GM06990 (cell line): Measurements from ENCODE around the gene SUPT20HL1.

Source experiments
- DNase-seq: peaks from one replicate; pipeline ENCODE4 v3.0.0-alpha.2; 2011; ENCODE audit not compliant: insufficient read length; ENCODE audit errors: extremely low read depth
- H3K27me3 ChIP-seq: replicated peaks from 2 replicates; pipeline ENCODE4 v1.6.0; 2011; ENCODE audit warnings: low read length; ENCODE audit not compliant: control insufficient read depth, insufficient read depth
- H3K36me3 ChIP-seq: 2 replicates; pipeline ENCODE4 v1.5.1; 2011; ENCODE audit warnings: low read length; ENCODE audit not compliant: control insufficient read depth, insufficient read depth
- H3K4me3 ChIP-seq: replicated peaks from 2 replicates; pipeline ENCODE4 v1.5.1; 2011; ENCODE audit warnings: low read depth, mild to moderate bottlenecking, control low read depth, low read length
- TF ChIP-seq, protein P1 (sequence below): IDR thresholded peaks from 2 replicates; pipeline ENCODE4 v1.5.1; 2011; ENCODE audit warnings: low read length, control low read depth, mild to moderate bottlenecking, inconsistent platforms; ENCODE audit not compliant: insufficient read depth, poor library complexity, severe bottlenecking

SUPT20HL1 gene

GRCh38 chrX:24398766-24399165 is 38.3 kb downstream of the SUPT20HL1 start:
- no peak overlapping the region for H3K4me3 ChIP-seq
- DNase-seq: no peak
- H3K27me3 ChIP-seq: no peaks in the 10 kb centered on the region; the same call in 1 of the 2 replicates
- no peaks in the 10 kb centered on the region for H3K36me3 ChIP-seq
- TF ChIP-seq, protein P1, sequence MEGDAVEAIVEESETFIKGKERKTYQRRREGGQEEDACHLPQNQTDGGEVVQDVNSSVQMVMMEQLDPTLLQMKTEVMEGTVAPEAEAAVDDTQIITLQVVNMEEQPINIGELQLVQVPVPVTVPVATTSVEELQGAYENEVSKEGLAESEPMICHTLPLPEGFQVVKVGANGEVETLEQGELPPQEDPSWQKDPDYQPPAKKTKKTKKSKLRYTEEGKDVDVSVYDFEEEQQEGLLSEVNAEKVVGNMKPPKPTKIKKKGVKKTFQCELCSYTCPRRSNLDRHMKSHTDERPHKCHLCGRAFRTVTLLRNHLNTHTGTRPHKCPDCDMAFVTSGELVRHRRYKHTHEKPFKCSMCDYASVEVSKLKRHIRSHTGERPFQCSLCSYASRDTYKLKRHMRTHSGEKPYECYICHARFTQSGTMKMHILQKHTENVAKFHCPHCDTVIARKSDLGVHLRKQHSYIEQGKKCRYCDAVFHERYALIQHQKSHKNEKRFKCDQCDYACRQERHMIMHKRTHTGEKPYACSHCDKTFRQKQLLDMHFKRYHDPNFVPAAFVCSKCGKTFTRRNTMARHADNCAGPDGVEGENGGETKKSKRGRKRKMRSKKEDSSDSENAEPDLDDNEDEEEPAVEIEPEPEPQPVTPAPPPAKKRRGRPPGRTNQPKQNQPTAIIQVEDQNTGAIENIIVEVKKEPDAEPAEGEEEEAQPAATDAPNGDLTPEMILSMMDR: no peak

GRCh38 chrX:24399550-24399949 is 39.1 kb downstream of the SUPT20HL1 start:
- DNase-seq: no peak
- no peaks in the 10 kb centered on the region; the same call in 1 of the 2 replicates for H3K27me3 ChIP-seq
- H3K4me3 ChIP-seq: no peak overlapping the region
- TF ChIP-seq, protein P1: no peak
- no peaks in the 10 kb centered on the region for H3K36me3 ChIP-seq

DNA sequence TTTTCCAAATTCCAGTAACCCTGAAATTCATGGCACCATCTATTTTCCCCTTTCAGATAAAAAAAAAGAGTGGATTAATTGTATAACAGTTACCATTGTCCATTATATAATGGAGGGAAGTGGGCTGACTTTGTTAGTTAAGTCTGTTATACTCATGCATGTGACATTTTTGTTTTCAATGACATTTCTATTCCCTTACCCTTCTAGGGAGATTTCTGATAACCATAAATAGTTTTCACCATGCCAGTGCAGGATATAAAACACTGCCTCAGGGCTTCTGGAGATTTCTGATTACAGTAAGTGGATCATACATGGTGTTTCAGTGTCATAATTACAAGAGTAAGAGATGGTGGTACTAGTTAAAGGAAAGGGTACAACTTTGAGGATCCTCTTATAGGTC is 45.5 kb downstream of the SUPT20HL1 start:
- DNase-seq: no peak
- H3K36me3 ChIP-seq: no peaks in the 10 kb centered on the region
- H3K4me3 ChIP-seq: no peak overlapping the region
- TF ChIP-seq, protein P1: no peak
- peaks cover 3% of the 10 kb centered on the region; the same call in 1 of the 2 replicates for H3K27me3 ChIP-seq
